Measurements from ENCODE around the gene KCNH1. TPM values are rescaled to one million over a fixed set of nuclear protein-coding genes. Genes with fewer than 3 reads are reported as not detected.

KCNH1 gene
- total and polyA plus RNA-seq, 9 of the 15 experiments (the other 6 are each of a cell fraction or from before 2014, with no cell fraction given): not detected

- TF ChIP-seq, protein P1, sequence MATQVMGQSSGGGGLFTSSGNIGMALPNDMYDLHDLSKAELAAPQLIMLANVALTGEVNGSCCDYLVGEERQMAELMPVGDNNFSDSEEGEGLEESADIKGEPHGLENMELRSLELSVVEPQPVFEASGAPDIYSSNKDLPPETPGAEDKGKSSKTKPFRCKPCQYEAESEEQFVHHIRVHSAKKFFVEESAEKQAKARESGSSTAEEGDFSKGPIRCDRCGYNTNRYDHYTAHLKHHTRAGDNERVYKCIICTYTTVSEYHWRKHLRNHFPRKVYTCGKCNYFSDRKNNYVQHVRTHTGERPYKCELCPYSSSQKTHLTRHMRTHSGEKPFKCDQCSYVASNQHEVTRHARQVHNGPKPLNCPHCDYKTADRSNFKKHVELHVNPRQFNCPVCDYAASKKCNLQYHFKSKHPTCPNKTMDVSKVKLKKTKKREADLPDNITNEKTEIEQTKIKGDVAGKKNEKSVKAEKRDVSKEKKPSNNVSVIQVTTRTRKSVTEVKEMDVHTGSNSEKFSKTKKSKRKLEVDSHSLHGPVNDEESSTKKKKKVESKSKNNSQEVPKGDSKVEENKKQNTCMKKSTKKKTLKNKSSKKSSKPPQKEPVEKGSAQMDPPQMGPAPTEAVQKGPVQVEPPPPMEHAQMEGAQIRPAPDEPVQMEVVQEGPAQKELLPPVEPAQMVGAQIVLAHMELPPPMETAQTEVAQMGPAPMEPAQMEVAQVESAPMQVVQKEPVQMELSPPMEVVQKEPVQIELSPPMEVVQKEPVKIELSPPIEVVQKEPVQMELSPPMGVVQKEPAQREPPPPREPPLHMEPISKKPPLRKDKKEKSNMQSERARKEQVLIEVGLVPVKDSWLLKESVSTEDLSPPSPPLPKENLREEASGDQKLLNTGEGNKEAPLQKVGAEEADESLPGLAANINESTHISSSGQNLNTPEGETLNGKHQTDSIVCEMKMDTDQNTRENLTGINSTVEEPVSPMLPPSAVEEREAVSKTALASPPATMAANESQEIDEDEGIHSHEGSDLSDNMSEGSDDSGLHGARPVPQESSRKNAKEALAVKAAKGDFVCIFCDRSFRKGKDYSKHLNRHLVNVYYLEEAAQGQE (IDR thresholded peaks at IDR 0.05; ENCODE audit: borderline replicate concordance): no peak
- TF ChIP-seq, protein P1 (CRISPR knock-in tag; IDR thresholded peaks at IDR 0.05; ENCODE audit: low read depth): no peak
- TF ChIP-seq STAG1 (CRISPR knock-in tag; IDR thresholded peaks at IDR 0.05; ENCODE audit: borderline replicate concordance) (no peak), ZBTB7A (IDR thresholded peaks at IDR 0.05; ENCODE audit: borderline replicate concordance, control insufficient read depth, low read depth, low read length) (no peak), TBP (optimal IDR thresholded peaks at IDR 0.05; ENCODE audit: low read depth, low read length) (no peak), BRD4 (IDR thresholded peaks at IDR 0.05) (no peak), DACH1 (IDR thresholded peaks at IDR 0.05; ENCODE audit: partially characterized antibody) (no peak), SAP30 (IDR thresholded peaks at IDR 0.05; ENCODE audit: borderline replicate concordance, insufficient read depth, low read depth, low read length, poor library complexity, severe bottlenecking) (no peak)
- TF ChIP-seq, protein P2, sequence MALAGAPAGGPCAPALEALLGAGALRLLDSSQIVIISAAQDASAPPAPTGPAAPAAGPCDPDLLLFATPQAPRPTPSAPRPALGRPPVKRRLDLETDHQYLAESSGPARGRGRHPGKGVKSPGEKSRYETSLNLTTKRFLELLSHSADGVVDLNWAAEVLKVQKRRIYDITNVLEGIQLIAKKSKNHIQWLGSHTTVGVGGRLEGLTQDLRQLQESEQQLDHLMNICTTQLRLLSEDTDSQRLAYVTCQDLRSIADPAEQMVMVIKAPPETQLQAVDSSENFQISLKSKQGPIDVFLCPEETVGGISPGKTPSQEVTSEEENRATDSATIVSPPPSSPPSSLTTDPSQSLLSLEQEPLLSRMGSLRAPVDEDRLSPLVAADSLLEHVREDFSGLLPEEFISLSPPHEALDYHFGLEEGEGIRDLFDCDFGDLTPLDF (CRISPR knock-in tag; IDR thresholded peaks at IDR 0.05): no peak
- TF ChIP-seq, protein P3, sequence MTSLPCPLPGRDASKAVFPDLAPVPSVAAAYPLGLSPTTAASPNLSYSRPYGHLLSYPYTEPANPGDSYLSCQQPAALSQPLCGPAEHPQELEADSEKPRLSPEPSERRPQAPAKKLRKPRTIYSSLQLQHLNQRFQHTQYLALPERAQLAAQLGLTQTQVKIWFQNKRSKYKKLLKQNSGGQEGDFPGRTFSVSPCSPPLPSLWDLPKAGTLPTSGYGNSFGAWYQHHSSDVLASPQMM (CRISPR knock-in tag; IDR thresholded peaks at IDR 0.05): no peak
- TF ChIP-seq, protein P4, sequence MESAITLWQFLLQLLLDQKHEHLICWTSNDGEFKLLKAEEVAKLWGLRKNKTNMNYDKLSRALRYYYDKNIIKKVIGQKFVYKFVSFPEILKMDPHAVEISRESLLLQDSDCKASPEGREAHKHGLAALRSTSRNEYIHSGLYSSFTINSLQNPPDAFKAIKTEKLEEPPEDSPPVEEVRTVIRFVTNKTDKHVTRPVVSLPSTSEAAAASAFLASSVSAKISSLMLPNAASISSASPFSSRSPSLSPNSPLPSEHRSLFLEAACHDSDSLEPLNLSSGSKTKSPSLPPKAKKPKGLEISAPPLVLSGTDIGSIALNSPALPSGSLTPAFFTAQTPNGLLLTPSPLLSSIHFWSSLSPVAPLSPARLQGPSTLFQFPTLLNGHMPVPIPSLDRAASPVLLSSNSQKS (CRISPR knock-in tag; IDR thresholded peaks at IDR 0.05): no peak
Measured at GRCh38 chr1:210937846-210938245, 196.1 kb downstream of the KCNH1 start (continued).
